Thyroid gland (tissue), 4 donors: Measurements from ENCODE around the gene NUSAP1.
A peak's percentile ranks its signal among the peaks of the same experiment; 100 is the strongest.

ENCODE experiments used
- POLR2A ChIP-seq, 2 donors: fragments of 450-650 bp; IDR thresholded peaks; one replicate each; pipeline ENCODE4 v1.6.1; 2017; ENCODE audit warnings: antibody characterized with exemption in 2 of 2, mild to moderate bottlenecking in 2 of 2, moderate library complexity in 1 of 2
- TF ChIP-seq, protein P1 (sequence below), 6 experiments: fragments of 200-600 bp in 3 of 6; fragments of 450-650 bp in 3 of 6; sonication (generic) in 3 of 6; IDR thresholded peaks; one replicate each; pipeline ENCODE4 v1.5.1; 2016 to 2019; ENCODE audit warnings: antibody characterized with exemption in 6 of 6, mild to moderate bottlenecking in 2 of 6, inconsistent platforms in 1 of 6, moderate library complexity in 1 of 6

DNA sequence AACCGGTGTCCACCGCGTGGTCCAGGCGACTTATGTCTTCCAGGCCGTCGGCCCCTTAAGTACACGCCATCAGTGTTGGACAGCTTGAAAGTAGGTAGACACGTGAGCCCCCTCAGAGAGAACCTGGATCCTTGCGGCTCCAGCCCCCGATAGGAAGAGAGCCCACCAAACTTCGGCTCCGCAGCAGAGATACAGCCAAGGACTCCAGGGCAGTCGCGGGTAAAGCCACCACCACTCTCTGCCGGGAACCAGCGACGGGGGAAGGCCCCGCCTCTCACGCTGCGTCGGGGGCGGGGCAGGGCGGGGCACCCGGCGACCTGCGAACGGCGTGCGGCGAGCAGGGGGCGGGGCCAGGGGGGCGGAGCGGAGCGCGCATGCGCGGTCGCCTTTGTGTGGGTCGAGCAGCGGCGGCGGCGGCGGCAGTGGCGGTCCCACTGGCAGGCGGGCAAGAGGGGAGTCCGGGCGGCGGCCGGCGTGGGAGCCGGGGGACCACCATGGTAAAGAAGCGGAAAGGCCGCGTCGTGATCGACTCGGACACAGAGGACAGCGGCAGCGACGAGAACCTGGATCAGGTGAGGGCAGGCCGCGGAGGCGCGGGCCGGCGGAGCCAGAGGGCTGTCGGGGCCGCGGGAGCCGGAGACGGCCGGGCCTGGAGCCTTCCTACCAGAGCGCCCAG, 84.2 kb downstream of the NUSAP1 start, which contains the start of gene RTF1:
- TF ChIP-seq, protein P1, sequence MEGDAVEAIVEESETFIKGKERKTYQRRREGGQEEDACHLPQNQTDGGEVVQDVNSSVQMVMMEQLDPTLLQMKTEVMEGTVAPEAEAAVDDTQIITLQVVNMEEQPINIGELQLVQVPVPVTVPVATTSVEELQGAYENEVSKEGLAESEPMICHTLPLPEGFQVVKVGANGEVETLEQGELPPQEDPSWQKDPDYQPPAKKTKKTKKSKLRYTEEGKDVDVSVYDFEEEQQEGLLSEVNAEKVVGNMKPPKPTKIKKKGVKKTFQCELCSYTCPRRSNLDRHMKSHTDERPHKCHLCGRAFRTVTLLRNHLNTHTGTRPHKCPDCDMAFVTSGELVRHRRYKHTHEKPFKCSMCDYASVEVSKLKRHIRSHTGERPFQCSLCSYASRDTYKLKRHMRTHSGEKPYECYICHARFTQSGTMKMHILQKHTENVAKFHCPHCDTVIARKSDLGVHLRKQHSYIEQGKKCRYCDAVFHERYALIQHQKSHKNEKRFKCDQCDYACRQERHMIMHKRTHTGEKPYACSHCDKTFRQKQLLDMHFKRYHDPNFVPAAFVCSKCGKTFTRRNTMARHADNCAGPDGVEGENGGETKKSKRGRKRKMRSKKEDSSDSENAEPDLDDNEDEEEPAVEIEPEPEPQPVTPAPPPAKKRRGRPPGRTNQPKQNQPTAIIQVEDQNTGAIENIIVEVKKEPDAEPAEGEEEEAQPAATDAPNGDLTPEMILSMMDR (IDR thresholded peaks at IDR 0.05), result no peak
- TF ChIP-seq POLR2A (IDR thresholded peaks at IDR 0.05), result peak; percentile 78 to 92
